ENCODE measurements around the gene NDUFB5.

The NDUFB5 gene

DNA sequence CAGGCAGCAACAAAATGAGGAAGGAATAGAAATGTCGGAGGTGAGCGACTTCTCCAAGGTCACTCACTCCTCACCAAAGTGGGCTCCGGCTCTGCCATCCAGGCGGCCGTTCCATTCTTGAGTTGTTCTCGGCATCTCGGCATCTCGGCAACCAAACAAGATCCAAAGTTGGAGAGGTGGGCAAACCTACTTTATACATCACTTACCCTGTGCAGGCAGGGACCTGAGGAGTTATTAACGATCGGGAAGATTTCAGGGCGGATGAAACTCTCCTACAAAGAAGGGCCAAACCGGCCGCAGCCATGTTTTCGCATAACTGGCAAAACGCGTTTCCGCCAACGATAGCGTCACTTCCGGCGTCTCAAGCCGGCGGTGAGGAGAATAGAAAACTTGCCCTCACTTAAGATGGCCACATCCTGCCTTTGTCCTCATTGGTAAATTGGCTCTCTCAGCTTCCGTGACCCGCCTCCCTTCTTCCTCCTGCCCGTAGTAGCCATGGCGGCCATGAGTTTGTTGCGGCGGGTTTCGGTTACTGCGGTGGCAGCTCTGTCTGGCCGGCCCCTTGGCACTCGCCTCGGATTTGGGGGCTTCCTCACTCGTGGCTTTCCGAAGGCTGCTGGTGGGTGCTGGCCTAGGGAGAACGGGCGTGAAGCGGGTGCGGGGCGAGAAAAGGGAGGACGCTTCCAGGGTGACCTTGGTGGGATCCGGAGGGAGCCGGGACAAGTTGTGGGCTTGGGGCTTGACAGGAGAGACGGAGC, at the start of gene NDUFB5, which contains the start of gene MRPL47:
TSS of gene NDUFB5 (plus strand) at position 474 of the 758 bp plus-strand sequence. CDS start at position 496, 22 bp downstream.
TSS of gene MRPL47 (minus strand) at position 318 of the 758 bp plus-strand sequence. CDS start at position 304, 14 bp downstream.
- DNase-seq: peak; percentile 63 to 90

DNA sequence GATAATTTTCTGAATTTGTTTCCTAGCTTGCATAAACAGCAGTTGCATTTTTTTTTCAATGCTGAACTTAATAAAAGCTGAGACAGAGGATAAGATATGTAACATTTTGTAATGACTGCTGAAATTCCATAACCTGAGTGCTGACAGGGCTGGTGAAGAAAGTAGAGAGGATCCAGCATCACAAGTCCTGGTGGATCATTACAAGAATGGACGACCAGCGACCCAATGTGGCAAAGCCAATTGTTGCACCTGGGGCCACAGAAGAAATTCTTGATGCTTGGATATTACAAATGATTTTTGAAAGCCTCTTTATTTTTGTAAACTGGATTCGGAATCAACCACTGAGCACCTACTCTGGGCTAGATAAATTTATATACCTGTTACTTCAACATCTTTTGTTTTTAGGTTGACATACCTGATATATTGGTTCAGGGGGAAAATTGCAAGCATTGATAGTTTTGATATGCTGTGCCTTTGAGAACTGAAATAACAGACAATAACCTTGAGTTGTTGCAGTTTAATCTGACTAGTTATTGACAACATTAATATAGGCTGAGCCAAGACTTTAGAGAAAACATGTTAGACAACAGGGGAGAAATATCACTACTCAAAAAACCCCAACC, 45.7 kb upstream of the NDUFB5 start:
- no peak for DNase-seq

GRCh38 chr3:179560791-179561190, 43.8 kb upstream of the NDUFB5 start:
- no peak for DNase-seq

GRCh38 chr3:179562591-179563270, 41.9 kb upstream of the NDUFB5 start, which contains the start of gene ACTL6A:
ACTL6A (plus strand) TSS chr3:179562926; CDS start chr3:179563093, 167 bp downstream.
- peak; percentile 77 to 98 for DNase-seq

- peak in 1 of 2 experiments; percentile 3 for DNase-seq
Measured at GRCh38 chr3:179563271-179563783, 41.3 kb upstream of the NDUFB5 start.

GRCh38 chr3:179565496-179565895, 39.1 kb upstream of the NDUFB5 start:
- DNase-seq: no peak

GRCh38 chr3:179580992-179581391, 23.6 kb upstream of the NDUFB5 start:
- no peak for DNase-seq

- no peak for DNase-seq
Measured at GRCh38 chr3:179589143-179589542, 15.5 kb upstream of the NDUFB5 start.

DNA sequence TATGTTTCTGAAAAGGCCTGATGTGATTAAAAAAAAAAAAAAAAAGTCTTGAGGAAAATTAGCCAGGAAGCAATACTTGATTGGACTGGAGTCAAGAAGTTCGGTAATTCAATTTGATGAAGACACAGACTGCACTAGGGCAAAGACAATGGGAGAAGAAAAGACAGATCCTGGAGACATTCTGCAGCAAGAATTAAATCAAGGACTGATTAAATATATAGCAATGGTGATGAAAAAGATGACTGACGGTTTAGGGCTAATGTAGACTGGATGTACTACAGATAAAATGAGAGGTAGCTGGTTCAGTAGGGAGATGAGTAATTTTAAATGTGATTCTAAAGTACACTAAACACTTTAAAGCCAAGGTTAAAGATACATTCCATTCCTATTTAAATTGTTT, 13.9 kb upstream of the NDUFB5 start:
- no peak for DNase-seq

- no peak for DNase-seq
Measured at GRCh38 chr3:179591313-179591712, 13.3 kb upstream of the NDUFB5 start.

DNA sequence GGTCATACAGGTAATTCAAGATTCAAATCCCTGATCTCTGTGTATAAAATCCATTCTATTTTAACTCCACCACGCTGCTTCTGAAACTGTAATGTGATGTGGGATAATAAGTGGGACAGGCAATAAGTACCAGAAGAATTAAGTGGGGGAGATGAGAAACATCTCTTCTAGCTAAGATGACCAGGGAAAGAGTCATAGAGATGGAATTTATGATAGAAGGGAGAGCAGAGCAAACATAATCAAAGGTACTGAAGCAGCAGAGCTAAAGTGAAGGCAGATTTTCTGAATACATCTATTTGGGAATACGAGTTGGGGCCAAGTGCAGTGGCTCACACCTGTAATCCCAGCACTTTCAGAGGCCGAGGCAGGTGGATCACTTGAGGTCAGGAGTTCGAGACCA, 5.1 kb upstream of the NDUFB5 start:
- DNase-seq: no peak

GRCh38 chr3:179603321-179603720, 1.3 kb upstream of the NDUFB5 start:
- DNase-seq: no peak

DNA sequence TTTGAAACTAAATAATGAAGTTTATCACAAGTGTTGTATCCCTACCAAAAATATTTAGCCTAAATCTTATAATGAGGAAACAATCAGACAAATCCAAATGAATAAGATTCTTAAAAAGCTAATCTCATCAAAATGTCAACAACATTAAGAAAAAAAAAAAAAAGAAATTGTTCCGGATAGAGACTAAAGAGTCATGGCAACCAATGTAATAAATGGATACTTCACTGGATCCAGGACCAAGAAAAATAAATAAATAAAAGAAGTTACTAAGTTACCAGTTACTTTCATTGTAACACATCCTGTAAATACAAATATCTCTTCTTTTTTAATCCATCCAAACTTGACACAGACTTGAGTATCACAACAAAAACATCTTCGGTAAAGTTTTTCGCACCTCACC, 763 bp upstream of the NDUFB5 start:
- DNase-seq: no peak

DNA sequence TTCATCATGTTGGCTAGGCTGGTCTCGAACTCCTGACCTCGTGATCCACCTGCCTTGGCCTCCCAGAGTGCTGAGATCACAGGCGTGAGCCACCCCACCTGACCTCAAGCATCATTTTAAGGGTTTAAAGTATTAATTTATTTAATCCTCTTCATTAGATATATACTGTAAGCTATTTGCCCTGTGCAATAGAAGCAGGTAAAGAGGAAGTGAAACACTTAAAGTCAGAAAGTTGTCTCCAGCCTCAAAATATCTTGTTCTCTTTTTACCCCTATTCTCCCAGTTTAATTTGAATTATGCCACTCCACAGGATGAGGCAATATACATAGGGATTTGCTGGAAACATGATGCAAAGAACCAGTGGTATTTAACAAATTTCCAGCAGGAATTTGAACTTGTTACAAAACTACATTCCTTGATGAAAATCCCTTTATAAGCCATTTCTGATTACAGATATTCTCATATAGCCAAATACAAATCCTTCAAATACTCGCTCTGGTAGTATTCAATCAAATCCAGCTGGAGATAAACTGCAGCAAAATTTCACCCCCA, 2.0 kb downstream of the NDUFB5 start:
- DNase-seq: no peak

DNA sequence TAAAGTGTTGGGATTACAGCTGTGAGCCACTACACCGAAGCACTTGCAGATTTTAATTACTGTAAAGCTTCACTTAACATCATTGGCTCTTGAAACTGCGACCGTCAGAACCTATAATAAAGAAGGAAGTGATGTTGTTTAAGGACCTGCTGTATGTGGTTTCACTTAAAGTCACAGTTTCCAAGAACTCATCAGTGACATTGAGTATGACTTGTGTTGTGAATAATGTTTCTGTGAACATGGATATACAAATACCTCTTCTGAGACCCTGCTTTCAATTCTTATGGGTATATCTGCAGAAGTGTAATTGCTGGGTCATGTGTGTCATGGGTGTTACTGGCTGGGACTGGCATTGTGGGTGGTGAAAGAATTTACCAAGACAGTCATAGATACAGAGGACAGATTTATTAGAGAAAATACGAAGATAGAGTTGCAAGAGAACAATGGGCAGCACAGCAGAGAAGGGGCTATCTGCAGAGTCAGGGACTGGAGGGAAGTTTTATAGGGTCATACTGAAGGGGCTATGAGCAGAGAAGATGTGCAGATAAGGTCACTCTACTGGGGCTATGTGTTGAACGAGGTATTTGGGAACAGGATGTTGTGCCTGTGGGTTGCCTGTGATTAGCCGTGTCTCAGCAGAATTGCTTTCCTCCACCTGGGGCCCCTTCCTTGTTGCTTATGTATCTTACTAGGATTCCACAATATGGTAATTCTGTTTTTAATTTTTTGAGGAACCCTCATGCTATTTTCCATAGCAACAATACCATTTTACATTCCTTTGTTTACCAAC, 4.5 kb downstream of the NDUFB5 start:
- no peak for DNase-seq

DNA sequence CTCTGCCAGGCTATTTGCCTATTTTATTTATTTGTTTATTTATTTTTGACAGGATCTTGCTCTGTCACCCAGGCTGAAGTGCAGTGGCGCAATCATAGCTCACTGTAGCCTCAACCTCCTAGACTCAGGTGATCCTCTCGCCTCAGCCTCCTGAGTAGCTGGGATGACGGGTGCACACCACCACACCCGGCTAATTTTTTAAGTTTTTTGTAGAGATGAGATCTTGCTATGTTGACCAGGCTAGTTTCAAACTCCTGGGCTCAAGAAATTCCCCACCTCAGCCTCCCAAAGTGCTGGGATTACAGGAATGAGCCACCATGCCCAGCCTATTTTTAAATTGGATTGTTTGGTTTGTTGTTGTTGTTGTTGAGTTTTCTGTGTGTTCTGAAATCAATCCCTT, 5.5 kb downstream of the NDUFB5 start:
- no peak for DNase-seq

DNA sequence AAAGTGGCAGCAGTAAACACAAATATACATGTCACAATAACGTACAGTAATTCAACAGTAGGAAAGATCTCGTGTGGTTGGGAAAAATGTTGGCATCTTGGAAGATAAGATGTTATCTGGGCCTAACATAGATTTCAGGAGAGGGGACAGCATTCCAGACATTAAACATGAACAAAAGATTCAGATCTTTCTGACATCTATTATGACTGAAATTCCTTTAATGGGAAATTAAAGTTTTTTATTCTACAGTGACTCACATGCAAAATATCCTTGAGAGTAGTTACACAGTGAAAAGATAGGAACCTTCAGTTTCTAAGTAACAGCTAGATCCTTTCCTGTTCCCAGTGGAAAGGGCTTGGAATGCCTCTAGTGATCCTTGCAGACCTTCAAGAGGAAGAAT, 9.2 kb downstream of the NDUFB5 start:
- no peak for DNase-seq

- DNase-seq: no peak
Measured at GRCh38 chr3:179615458-179616173, 11.0 kb downstream of the NDUFB5 start.

GRCh38 chr3:179622023-179622422, 17.4 kb downstream of the NDUFB5 start:
- no peak for DNase-seq

GRCh38 chr3:179624451-179624850, 19.9 kb downstream of the NDUFB5 start:
- no peak for DNase-seq

GRCh38 chr3:179630753-179631451, 26.3 kb downstream of the NDUFB5 start:
- DNase-seq: no peak
